ENCODE results near the gene LRP11.

DNA sequence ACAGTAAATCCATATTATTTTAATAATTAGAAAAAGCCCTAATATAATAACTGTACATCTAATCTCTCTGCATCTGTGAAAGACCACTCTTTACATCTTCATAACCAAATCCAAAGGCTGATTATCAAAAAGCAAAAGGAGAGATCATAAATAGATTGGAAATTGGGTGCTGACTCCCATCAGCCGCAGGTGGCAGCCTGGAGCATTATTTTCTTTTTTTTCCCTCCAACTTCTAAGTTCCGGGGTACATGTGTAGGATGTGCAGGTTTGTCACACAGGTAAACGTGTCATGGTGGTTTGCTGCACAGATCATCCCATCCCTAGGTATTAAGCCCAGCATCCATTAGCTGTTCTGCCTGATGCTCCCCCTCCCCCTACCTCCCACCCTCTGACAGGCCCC is 30.5 kb downstream of the LRP11 start:
- TF ChIP-seq, protein P1, sequence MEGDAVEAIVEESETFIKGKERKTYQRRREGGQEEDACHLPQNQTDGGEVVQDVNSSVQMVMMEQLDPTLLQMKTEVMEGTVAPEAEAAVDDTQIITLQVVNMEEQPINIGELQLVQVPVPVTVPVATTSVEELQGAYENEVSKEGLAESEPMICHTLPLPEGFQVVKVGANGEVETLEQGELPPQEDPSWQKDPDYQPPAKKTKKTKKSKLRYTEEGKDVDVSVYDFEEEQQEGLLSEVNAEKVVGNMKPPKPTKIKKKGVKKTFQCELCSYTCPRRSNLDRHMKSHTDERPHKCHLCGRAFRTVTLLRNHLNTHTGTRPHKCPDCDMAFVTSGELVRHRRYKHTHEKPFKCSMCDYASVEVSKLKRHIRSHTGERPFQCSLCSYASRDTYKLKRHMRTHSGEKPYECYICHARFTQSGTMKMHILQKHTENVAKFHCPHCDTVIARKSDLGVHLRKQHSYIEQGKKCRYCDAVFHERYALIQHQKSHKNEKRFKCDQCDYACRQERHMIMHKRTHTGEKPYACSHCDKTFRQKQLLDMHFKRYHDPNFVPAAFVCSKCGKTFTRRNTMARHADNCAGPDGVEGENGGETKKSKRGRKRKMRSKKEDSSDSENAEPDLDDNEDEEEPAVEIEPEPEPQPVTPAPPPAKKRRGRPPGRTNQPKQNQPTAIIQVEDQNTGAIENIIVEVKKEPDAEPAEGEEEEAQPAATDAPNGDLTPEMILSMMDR (conservative IDR thresholded peaks at IDR 0.05 in 1 of 2, IDR thresholded peaks at IDR 0.05 in 1 of 2; ENCODE audit: low read depth in 1 of 2, low read length in 2 of 2), result no peak
- no peak for TF ChIP-seq EZH2 (IDR thresholded peaks at IDR 0.05; ENCODE audit: low read length, missing control alignments)

Data from fibroblast of lung (primary cell).